MCF 10A (cell line): ENCODE measurements around the gene SBK2. TPM values are rescaled to one million over a fixed set of nuclear protein-coding genes. Genes with fewer than 3 reads are reported as not detected.
"Not testable (repeated sequence)": the region's sequence is repeated elsewhere in the genome, so short reads cannot be mapped to it uniquely, and the experiment has no call there.

Source experiments
- BruUV-seq: library from RNA; stranded (reverse); fragments of 400-500 nt; replicated peaks from 2 replicates; lab custom pipeline; 2021; lab: Mats Ljungman, UMichigan
- CTCF ChIA-PET: fragments of 300-600 bp; sonication (Branson Sonifier 250); formaldehyde crosslinking; extraction: SDS; loops from one replicate; lab custom pipeline; 2021; ENCODE audit warnings: antibody characterized with exemption, inconsistent platforms; lab: Yijun Ruan, JAX
- POLR2A ChIA-PET: fragments of 300-600, 350-650 bp; sonication (Branson Sonifier 250); formaldehyde crosslinking; extraction: SDS; loops from one replicate; lab custom pipeline; 2020; ENCODE audit warnings: antibody characterized with exemption, inconsistent platforms; lab: Yijun Ruan, JAX
- DNase-seq: peaks from one replicate; pipeline ENCODE4 v3.0.0-alpha.2; 2018; ENCODE audit not compliant: unreplicated experiment
- H3K27ac Mint-ChIP-seq: one replicate; pipeline ENCODE4 v1.8.0; 2022; ENCODE audit warnings: mild to moderate bottlenecking, low read depth, mixed read lengths; ENCODE audit not compliant: unreplicated experiment
- H3K27me3 Mint-ChIP-seq: one replicate; pipeline ENCODE4 v1.8.0; 2022; ENCODE audit warnings: mixed read lengths; ENCODE audit not compliant: insufficient read depth, unreplicated experiment
- H3K36me3 Mint-ChIP-seq: one replicate; pipeline ENCODE4 v1.8.0; 2022; ENCODE audit warnings: mild to moderate bottlenecking, moderate library complexity, mixed read lengths; ENCODE audit not compliant: insufficient read depth, unreplicated experiment
- H3K4me1 Mint-ChIP-seq: one replicate; pipeline ENCODE4 v1.8.0; 2022; ENCODE audit warnings: mixed read lengths; ENCODE audit not compliant: insufficient read depth, unreplicated experiment
- H3K4me3 Mint-ChIP-seq: one replicate; pipeline ENCODE4 v1.8.0; 2022; ENCODE audit warnings: mild to moderate bottlenecking, moderate library complexity, mixed read lengths; ENCODE audit not compliant: unreplicated experiment
- H3K9me3 Mint-ChIP-seq: one replicate; pipeline ENCODE4 v1.8.0; 2022; ENCODE audit warnings: mixed read lengths; ENCODE audit not compliant: unreplicated experiment
- CTCF ChIP-seq: fragments of 200-600 bp; IDR thresholded peaks from one replicate; pipeline ENCODE4 v1.8.0; 2022; ENCODE audit warnings: antibody characterized with exemption, mild to moderate bottlenecking; ENCODE audit not compliant: unreplicated experiment
- intact Hi-C: fragments of 100-400 bp; cut with micrococcal nuclease; formaldehyde crosslinking; loops from 2 replicates; pipeline ENCODE4 v1.14.1; 2022
- total RNA-seq: library from RNA; stranded (reverse); gene quantifications from 2 replicates; pipeline ENCODE4 v1.2.3, GENCODE V29; 2022

SBK2 gene
- total RNA-seq, 1 experiment from 2014 or later = not detected

GRCh38 chr19:55502197-55502952, 34.6 kb downstream of the SBK2 start:
- intact Hi-C loops = loop anchor here (10.0 kb wide), 1 partner anchor 88 kb away; no protein-coding TSS in a partner anchor
- no TSS peak for BruUV-seq
- H3K27ac Mint-ChIP-seq = no peak overlapping the region
- no peaks in the 10 kb centered on the region for H3K27me3 Mint-ChIP-seq
- peaks cover 6% of the 10 kb centered on the region for H3K9me3 Mint-ChIP-seq
- no peak for TF ChIP-seq CTCF
- ChIA-PET POLR2A (no interaction called here), CTCF (interaction anchor here (0.6 to 2.4 kb wide), 2 partner anchors 35 to 1498 kb away, joined by 3 to 26 read pairs; no protein-coding TSS in a partner anchor)
- H3K4me3 Mint-ChIP-seq = no peak overlapping the region
- no peaks in the 10 kb centered on the region for H3K4me1 Mint-ChIP-seq
- H3K36me3 Mint-ChIP-seq = peaks cover 6% of the 10 kb centered on the region
- DNase-seq = no peak

- Mint-ChIP-seq H3K36me3 (peaks cover 2% of the 10 kb centered on the region), H3K4me1 (no peaks in the 10 kb centered on the region), H3K9me3 (peaks cover 6% of the 10 kb centered on the region), H3K27ac (no peak overlapping the region), H3K4me3 (no peak overlapping the region), H3K27me3 (no peaks in the 10 kb centered on the region)
- TF ChIP-seq CTCF = no peak
- ChIA-PET POLR2A (no interaction called here), CTCF (interaction anchor here (0.6 to 1.2 kb wide), 2 partner anchors 11 to 247 kb away, joined by 3 read pairs; no protein-coding TSS in a partner anchor)
- intact Hi-C loops = loop anchor here (10.0 kb wide), 1 partner anchor 86 kb away; no protein-coding TSS in a partner anchor
- no peak for DNase-seq
- no TSS peak for BruUV-seq
Measured at GRCh38 chr19:55500368-55500952, 36.5 kb downstream of the SBK2 start.

- Mint-ChIP-seq H3K36me3 (peaks cover 5% of the 10 kb centered on the region), H3K4me3 (no peak overlapping the region), H3K27ac (no peak overlapping the region), H3K27me3 (no peaks in the 10 kb centered on the region), H3K4me1 (peaks cover 5% of the 10 kb centered on the region), H3K9me3 (peaks cover 6% of the 10 kb centered on the region)
- no TSS peak for BruUV-seq
- ChIA-PET CTCF (interaction anchor here (0.5 to 4.1 kb wide), 7 partner anchors 12 to 357 kb away, joined by 3 to 26 read pairs (median 4); no protein-coding TSS in a partner anchor), POLR2A (interaction anchor here (0.8 kb wide), 1 partner anchor 239 kb away, joined by 3 read pairs; the partner anchor contains the start of gene PPP6R1)
- no peak for TF ChIP-seq CTCF
- intact Hi-C loops = no loop called here
- DNase-seq = no peak
Measured at GRCh38 chr19:55498246-55498840, 38.6 kb downstream of the SBK2 start.

GRCh38 chr19:55497763-55498162, 39.2 kb downstream of the SBK2 start:
- ChIA-PET POLR2A (no interaction called here), CTCF (interaction anchor here (1.2 to 4.1 kb wide), 4 partner anchors 11 to 357 kb away, joined by 4 to 26 read pairs (median 6); no protein-coding TSS in a partner anchor)
- Mint-ChIP-seq H3K4me1 (peaks cover 5% of the 10 kb centered on the region), H3K36me3 (peaks cover 5% of the 10 kb centered on the region), H3K9me3 (peaks cover 6% of the 10 kb centered on the region), H3K4me3 (no peak overlapping the region), H3K27ac (no peak overlapping the region), H3K27me3 (no peaks in the 10 kb centered on the region)
- no TSS peak for BruUV-seq
- no peak for DNase-seq
- intact Hi-C loops = no loop called here
- no peak for TF ChIP-seq CTCF

- BruUV-seq, H3K27me3 Mint-ChIP-seq, H3K27ac Mint-ChIP-seq, H3K9me3 Mint-ChIP-seq, intact Hi-C loops, DNase-seq, H3K4me3 Mint-ChIP-seq, H3K36me3 Mint-ChIP-seq: not testable (repeated sequence)
- POLR2A ChIA-PET = interaction anchor here (0.9 kb wide), 1 partner anchor 12 kb away, joined by 3 read pairs; the partner anchor contains the start of gene NAT14
- peaks cover 11% of the 10 kb centered on the region for H3K4me1 Mint-ChIP-seq
- CTCF ChIA-PET = interaction anchor here (1.2 to 6.2 kb wide), 4 partner anchors 8 to 356 kb away, joined by 6 to 51 read pairs (median 16); no protein-coding TSS in a partner anchor
Measured at GRCh38 chr19:55496820-55497219, 40.1 kb downstream of the SBK2 start.
